Lung (tissue), 12 donors: ENCODE results near the gene RPS16. TPM values are rescaled to one million over a fixed set of nuclear protein-coding genes. Genes with fewer than 3 reads are reported as not detected.
"Not testable (repeated sequence)": the region's sequence is repeated elsewhere in the genome, so short reads cannot be mapped to it uniquely, and the experiment has no call there.

Source experiments
- ATAC-seq: fragments of 200-7000 bp; cut with Tn5 transposase; one replicate; pipeline ENCODE4 v1.9.1; 2020; ENCODE audit warnings: moderate number of reproducible peaks; ENCODE audit not compliant: insufficient read depth, low FRiP score
- DNase-seq, 3 donors: peaks; one replicate each; pipeline ENCODE4 v3.0.0-alpha.2; 2013 to 2017
- H3K27ac ChIP-seq, 2 donors: one replicate each; pipeline ENCODE4 v1.5.1; 2013; ENCODE audit warnings: mild to moderate bottlenecking in 2 of 2, moderate library complexity in 2 of 2, control low read depth in 1 of 2, inconsistent platforms in 1 of 2, low read depth in 1 of 2, low read length in 1 of 2
- H3K27me3 ChIP-seq, 3 donors: one replicate each; pipeline ENCODE4 v1.5.1; 2013; ENCODE audit warnings: low read length in 2 of 3; ENCODE audit not compliant: control insufficient read depth in 3 of 3, insufficient read depth in 3 of 3
- H3K36me3 ChIP-seq, 4 donors: one replicate each; pipeline ENCODE4 v1.5.1; 2013; ENCODE audit warnings: low read length in 4 of 4, mild to moderate bottlenecking in 1 of 4, moderate library complexity in 1 of 4; ENCODE audit not compliant: control insufficient read depth in 4 of 4, insufficient read depth in 4 of 4
- H3K4me1 ChIP-seq, 5 donors: one replicate each; pipeline ENCODE4 v1.5.1; 2013; ENCODE audit warnings: low read length in 5 of 5, mild to moderate bottlenecking in 2 of 5, moderate library complexity in 1 of 5; ENCODE audit not compliant: control insufficient read depth in 5 of 5, insufficient read depth in 5 of 5
- H3K4me3 ChIP-seq: one replicate; pipeline ENCODE4 v1.5.1; 2013; ENCODE audit warnings: mild to moderate bottlenecking, control low read depth, moderate library complexity
- H3K9ac ChIP-seq, 2 donors: one replicate each; pipeline ENCODE4 v1.5.1; 2013; ENCODE audit warnings: low read length in 2 of 2, control low read depth in 1 of 2; ENCODE audit not compliant: insufficient read depth in 1 of 2
- H3K9me3 ChIP-seq, 4 donors: one replicate each; pipeline ENCODE4 v1.5.1; 2013; ENCODE audit warnings: low read length in 3 of 4, mild to moderate bottlenecking in 1 of 4, moderate library complexity in 1 of 4; ENCODE audit not compliant: control insufficient read depth in 4 of 4, insufficient read depth in 3 of 4
- WGBS, 2 donors: extraction: QIAGEN DNeasy Blood & Tissue Kit; methylation state at CpG; one replicate each; pipeline ENCODE4 v1.1.7; 2013; 5-methylcytosine and 5-hydroxymethylcytosine counted together
- polyA plus RNA-seq, 2 donors: library from polyadenylated mRNA; stranded (reverse); fragments of 200-250 nt; gene quantifications; one replicate each; pipeline ENCODE4 v1.2.1, GENCODE V29; 2013
- total RNA-seq, 2 donors: library from RNA; depleted of rRNA in 1 of 2; stranded (reverse); fragments of >200 nt in 1 of 2; gene quantifications; one replicate each; pipeline ENCODE4 v1.2.1, GENCODE V29; 2014 to 2021
- TF ChIP-seq, protein P1 (sequence below): IDR thresholded peaks from 2 replicates; pipeline ENCODE4 v1.5.1; 2012; ENCODE audit warnings: mild to moderate bottlenecking; ENCODE audit errors: control extremely low read depth, extremely low read depth
- donor health status: control.
- donor health status: control.
- donor health status: Bipolar disorder and iron deficiency.
- donor health status: healthy.
- donor health status: DM: yes; HTN: yes; CAD: no.

The RPS16 gene
- total and polyA plus RNA-seq, 4 donors, result 108 to 3,242 (median 2,120) TPM

DNA sequence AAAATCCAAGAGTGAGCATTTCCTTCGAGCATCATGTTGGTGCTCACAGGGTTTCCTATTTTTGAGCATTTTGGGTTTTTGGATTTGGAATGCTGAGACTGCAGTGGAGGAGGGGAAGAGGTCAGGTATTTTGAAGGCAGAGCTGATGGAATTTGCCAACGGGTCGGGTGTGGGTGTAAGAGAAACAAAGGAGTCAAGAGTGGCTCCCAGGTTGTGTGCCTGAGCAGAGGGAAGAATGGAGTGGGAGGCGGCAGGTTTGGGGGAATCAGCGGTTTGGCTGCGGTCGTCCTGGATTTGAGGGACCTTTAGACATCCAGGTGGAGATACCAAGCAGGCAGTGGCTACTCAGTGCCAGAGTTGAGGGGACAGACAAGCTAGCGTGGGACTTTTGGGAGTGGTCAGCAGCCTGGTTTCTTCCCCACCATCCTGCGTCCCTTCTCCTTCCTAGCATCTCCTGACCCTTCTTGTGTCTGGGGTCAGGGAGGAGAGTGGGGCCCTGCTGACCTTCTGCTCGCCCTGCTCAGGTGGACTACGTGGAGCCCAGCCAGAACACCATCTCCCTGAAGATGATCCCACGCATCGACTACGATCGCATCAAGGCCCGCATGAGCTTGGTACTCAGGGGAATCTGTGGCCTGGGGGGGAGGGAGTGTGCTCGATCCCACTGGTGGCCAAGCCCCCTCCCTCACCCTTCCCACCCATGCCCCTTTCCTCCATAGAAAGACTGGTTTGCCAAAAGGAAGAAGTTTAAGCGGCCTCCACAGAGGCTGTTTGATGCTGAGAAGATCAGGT is 30.4 kb upstream of the RPS16 start:
- DNase-seq (no peak), ATAC-seq (no peak)
- H3K9me3 ChIP-seq, result no peaks in the 10 kb centered on the region
- no peaks in the 10 kb centered on the region for H3K4me1 ChIP-seq
- H3K27me3 ChIP-seq, result no peaks in the 10 kb centered on the region
- WGBS, 2 donors, result 97 to 98% methylated on average over 18 of the region's 18 CpGs
- no peak overlapping the region for H3K9ac ChIP-seq
- TF ChIP-seq, protein P1, sequence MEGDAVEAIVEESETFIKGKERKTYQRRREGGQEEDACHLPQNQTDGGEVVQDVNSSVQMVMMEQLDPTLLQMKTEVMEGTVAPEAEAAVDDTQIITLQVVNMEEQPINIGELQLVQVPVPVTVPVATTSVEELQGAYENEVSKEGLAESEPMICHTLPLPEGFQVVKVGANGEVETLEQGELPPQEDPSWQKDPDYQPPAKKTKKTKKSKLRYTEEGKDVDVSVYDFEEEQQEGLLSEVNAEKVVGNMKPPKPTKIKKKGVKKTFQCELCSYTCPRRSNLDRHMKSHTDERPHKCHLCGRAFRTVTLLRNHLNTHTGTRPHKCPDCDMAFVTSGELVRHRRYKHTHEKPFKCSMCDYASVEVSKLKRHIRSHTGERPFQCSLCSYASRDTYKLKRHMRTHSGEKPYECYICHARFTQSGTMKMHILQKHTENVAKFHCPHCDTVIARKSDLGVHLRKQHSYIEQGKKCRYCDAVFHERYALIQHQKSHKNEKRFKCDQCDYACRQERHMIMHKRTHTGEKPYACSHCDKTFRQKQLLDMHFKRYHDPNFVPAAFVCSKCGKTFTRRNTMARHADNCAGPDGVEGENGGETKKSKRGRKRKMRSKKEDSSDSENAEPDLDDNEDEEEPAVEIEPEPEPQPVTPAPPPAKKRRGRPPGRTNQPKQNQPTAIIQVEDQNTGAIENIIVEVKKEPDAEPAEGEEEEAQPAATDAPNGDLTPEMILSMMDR, result no peak
- H3K36me3 ChIP-seq, result peaks cover 37 to 63% (median 51%) of the 10 kb centered on the region in 4 donors
- H3K27ac ChIP-seq, result no peak overlapping the region
- no peak overlapping the region for H3K4me3 ChIP-seq

DNA sequence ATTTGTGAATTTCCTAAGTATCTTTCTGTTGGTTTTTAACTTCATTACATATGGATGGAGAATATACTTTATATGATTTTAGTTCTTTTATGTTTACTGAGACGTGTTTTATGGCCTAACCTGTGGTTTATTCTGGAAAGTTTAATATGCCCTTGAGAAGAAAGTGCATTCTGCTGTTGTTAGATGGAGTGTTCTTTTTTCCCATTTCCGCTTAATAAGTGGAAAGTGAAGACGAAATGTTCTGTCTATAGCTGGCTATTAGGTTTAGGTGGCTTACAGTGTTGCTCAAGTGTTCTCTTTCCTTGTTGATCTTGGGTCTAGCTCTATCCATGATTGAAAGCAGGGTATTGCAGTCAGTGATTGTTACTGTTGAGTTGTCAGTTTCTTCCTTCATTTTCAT is 27.7 kb upstream of the RPS16 start:
- no peaks in the 10 kb centered on the region for H3K4me1 ChIP-seq
- H3K9me3 ChIP-seq, result no peaks in the 10 kb centered on the region
- peaks cover 30 to 63% (median 52%) of the 10 kb centered on the region in 4 donors for H3K36me3 ChIP-seq
- 76 to 93% methylated on average over 3 of the region's 3 CpGs for WGBS, 2 donors
- H3K27me3 ChIP-seq, result no peaks in the 10 kb centered on the region
- no peak overlapping the region for H3K9ac ChIP-seq
- DNase-seq (no peak), ATAC-seq (no peak)
- H3K4me3 ChIP-seq, result no peak overlapping the region
- H3K27ac ChIP-seq, result no peak overlapping the region
- TF ChIP-seq, protein P1, result no peak

DNA sequence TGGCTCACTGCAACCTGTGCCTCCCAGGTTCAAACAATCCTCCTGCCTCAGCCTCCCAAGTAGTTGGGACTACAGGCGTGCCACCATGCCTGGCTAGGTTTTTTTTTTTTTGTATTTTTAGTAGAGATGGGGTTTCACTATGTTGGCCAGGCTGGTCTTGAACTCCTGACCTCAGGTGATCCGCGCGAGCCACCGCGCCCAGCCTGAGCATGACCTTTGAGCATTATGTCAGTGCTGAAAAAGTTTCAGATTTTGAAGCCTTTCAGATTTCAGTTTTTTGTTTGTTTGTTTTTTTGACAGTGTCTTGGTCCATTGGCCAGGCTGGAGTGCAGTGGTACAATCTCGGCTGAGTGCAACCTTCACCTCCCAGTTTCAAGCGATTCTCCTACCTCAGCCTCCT is 15.5 kb upstream of the RPS16 start:
- not testable (repeated sequence) for H3K4me1 ChIP-seq, H3K9me3 ChIP-seq, ATAC-seq, H3K9ac ChIP-seq, H3K27ac ChIP-seq, DNase-seq, H3K4me3 ChIP-seq, H3K27me3 ChIP-seq
- WGBS, 2 donors, result 98 to 99% methylated on average over 8 of the region's 8 CpGs
- peaks cover 4 to 32% (median 18%) of the 10 kb centered on the region in 4 donors for H3K36me3 ChIP-seq

DNA sequence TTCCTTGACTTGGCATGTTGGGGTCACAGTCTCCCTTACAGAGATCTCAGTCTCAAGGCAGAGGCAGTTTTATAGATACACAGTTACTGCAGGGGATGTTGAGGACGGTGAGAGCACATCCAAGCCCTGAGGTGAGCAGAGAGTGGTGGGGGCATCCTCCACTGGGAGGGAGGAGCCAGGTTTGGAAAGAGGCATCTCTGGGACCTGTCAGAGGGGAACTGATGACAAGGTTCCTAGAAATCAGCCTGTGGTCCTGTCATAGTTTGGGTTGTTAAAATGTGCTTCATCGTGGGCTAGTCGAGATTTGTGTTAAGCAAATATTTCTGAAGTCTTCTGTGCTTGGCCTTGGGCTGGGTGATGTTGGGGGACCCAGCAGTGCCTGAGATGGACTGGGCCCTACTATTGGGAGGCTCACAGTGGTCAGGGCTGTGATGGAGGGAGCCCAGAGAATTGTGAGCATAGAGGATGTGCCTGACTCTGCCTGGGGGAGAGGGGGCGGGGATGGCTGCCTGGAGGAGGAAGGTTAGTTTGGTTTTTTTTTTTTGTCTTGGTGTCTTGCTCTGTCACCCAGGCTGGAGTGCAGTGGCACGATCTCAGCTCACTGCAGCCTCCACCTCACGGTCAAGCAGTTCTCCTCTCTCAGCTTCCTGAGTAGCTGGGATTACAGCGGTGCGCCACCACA is 13.5 kb upstream of the RPS16 start:
- ATAC-seq (no peak), DNase-seq (no peak)
- H3K4me3 ChIP-seq, result no peak overlapping the region
- no peak overlapping the region for H3K27ac ChIP-seq
- H3K27me3 ChIP-seq, result no peaks in the 10 kb centered on the region
- no peaks in the 10 kb centered on the region for H3K9me3 ChIP-seq
- H3K36me3 ChIP-seq, result peaks cover 4 to 28% (median 15%) of the 10 kb centered on the region in 4 donors
- WGBS, 2 donors, result 80 to 84% methylated on average over 8 of the region's 8 CpGs
- peaks cover 0 to 12% (median 10%) of the 10 kb centered on the region in 5 donors for H3K4me1 ChIP-seq
- H3K9ac ChIP-seq, result no peak overlapping the region
- TF ChIP-seq, protein P1, result no peak
